HepG2 (cell line): ENCODE measurements around the gene EFNA3. TPM values are rescaled to one million over a fixed set of nuclear protein-coding genes. Genes with fewer than 3 reads are reported as not detected.

Source experiments
- BORCS8-MEF2B ChIP-seq: sonication (generic); formaldehyde crosslinking; IDR thresholded peaks from 2 replicates; pipeline ENCODE4 v1.8.0; 2022; ENCODE audit warnings: mild to moderate bottlenecking, missing genetic modification reagents
- BRCA1 ChIP-seq: sonication (generic); formaldehyde crosslinking; IDR thresholded peaks from 2 replicates; pipeline ENCODE4 v1.4.0; 2020; ENCODE audit warnings: missing genetic modification reagents
- CC2D1A ChIP-seq: sonication (generic); formaldehyde crosslinking; IDR thresholded peaks from 2 replicates; pipeline ENCODE4 v1.8.1; 2023; ENCODE audit warnings: mild to moderate bottlenecking, missing genetic modification reagents
- FOSL1 ChIP-seq: sonication (generic); formaldehyde crosslinking; IDR thresholded peaks from 2 replicates; pipeline ENCODE4 v1.9.0; 2021; ENCODE audit warnings: missing genetic modification reagents, borderline replicate concordance
- JARID2 ChIP-seq: sonication (generic); formaldehyde crosslinking; IDR thresholded peaks from 2 replicates; pipeline ENCODE4 v1.8.1; 2023; ENCODE audit warnings: missing genetic modification reagents, inconsistent platforms; ENCODE audit not compliant: insufficient replicate concordance
- MTF2 ChIP-seq: sonication (generic); formaldehyde crosslinking; IDR thresholded peaks from 2 replicates; pipeline ENCODE4 v1.5.0; 2020; ENCODE audit warnings: missing genetic modification reagents, borderline replicate concordance
- RARA ChIP-seq: IDR thresholded peaks from 2 replicates; pipeline ENCODE4 v1.6.1; 2016; ENCODE audit warnings: missing genetic modification reagents, missing compliant biosample characterization
- SAP130 ChIP-seq: IDR thresholded peaks from 2 replicates; pipeline ENCODE4 v1.6.1; 2016; ENCODE audit warnings: low read depth
- ZFP82 ChIP-seq: sonication (generic); formaldehyde crosslinking; IDR thresholded peaks from 2 replicates; pipeline ENCODE4 v1.5.1; 2020; ENCODE audit warnings: mild to moderate bottlenecking, missing genetic modification reagents, borderline replicate concordance
- ZFY ChIP-seq: sonication (generic); formaldehyde crosslinking; IDR thresholded peaks from 2 replicates; pipeline ENCODE4 v1.4.0; 2020; ENCODE audit warnings: missing genetic modification reagents
- ZNF24 ChIP-seq: fragments of 450-650 bp; IDR thresholded peaks from 2 replicates; pipeline ENCODE4 v1.6.1; 2017; ENCODE audit warnings: antibody characterized with exemption, mild to moderate bottlenecking
- ZNF446 ChIP-seq: sonication (generic); formaldehyde crosslinking; IDR thresholded peaks from 2 replicates; pipeline ENCODE4 v1.5.0; 2020; ENCODE audit warnings: mild to moderate bottlenecking, missing genetic modification reagents
- ZNF891 ChIP-seq: sonication (generic); formaldehyde crosslinking; IDR thresholded peaks from 2 replicates; pipeline ENCODE4 v1.5.0; 2020; ENCODE audit warnings: mild to moderate bottlenecking, missing genetic modification reagents
- polyA plus RNA-seq, 8 experiments: library from polyadenylated mRNA; depleted of rRNA in 3 of 8; stranded (reverse) in 7 of 8; unstranded in 1 of 8; fragments of >200 nt; fragmentation: Illumina TruSeq in 4 of 8; extraction: Trizol in 4 of 8; gene quantifications; 2 replicates each; pipeline versions ENCODE4 v1.2.1 to v1.2.3, GENCODE V29; 2011 to 2016; ENCODE audit warnings: low read depth in 4 of 8, missing spikeins in 1 of 8, mixed read lengths in 1 of 8; ENCODE audit not compliant: insufficient read depth in 1 of 8
- total RNA-seq, 5 experiments: library from RNA; depleted of rRNA; stranded (reverse); fragments of >200 nt; fragmentation: Illumina TruSeq; extraction: Trizol; gene quantifications; 2 replicates each; pipeline ENCODE4 v1.2.3, GENCODE V29; 2016; ENCODE audit warnings: low read depth in 1 of 5
- TF ChIP-seq, protein P1 (sequence below): sonication (generic); formaldehyde crosslinking; IDR thresholded peaks from 2 replicates; pipeline ENCODE4 v1.5.0; 2020; ENCODE audit warnings: mild to moderate bottlenecking, missing genetic modification reagents, borderline replicate concordance
- TF ChIP-seq, protein P2 (sequence below): sonication (generic); formaldehyde crosslinking; conservative IDR thresholded peaks from 2 replicates; pipeline ENCODE4 v1.4.0; 2020; ENCODE audit warnings: missing genetic modification reagents
- TF ChIP-seq, protein P3 (sequence below): sonication (generic); formaldehyde crosslinking; IDR thresholded peaks from 2 replicates; pipeline ENCODE4 v1.4.0; 2020; ENCODE audit warnings: mild to moderate bottlenecking, missing genetic modification reagents
- TF ChIP-seq, protein P4 (sequence below): sonication (generic); formaldehyde crosslinking; IDR thresholded peaks from 2 replicates; pipeline ENCODE4 v1.8.0; 2023; ENCODE audit warnings: mild to moderate bottlenecking, missing genetic modification reagents
- TF ChIP-seq, protein P5 (sequence below): sonication (generic); formaldehyde crosslinking; IDR thresholded peaks from 2 replicates; pipeline ENCODE4 v1.4.0; 2020; ENCODE audit warnings: missing genetic modification reagents

The EFNA3 gene
- total and polyA plus RNA-seq, 2 of the 13 experiments (the other 11 are each of a cell fraction or from before 2014, with no cell fraction given): 1.0 to 5.7 TPM

DNA sequence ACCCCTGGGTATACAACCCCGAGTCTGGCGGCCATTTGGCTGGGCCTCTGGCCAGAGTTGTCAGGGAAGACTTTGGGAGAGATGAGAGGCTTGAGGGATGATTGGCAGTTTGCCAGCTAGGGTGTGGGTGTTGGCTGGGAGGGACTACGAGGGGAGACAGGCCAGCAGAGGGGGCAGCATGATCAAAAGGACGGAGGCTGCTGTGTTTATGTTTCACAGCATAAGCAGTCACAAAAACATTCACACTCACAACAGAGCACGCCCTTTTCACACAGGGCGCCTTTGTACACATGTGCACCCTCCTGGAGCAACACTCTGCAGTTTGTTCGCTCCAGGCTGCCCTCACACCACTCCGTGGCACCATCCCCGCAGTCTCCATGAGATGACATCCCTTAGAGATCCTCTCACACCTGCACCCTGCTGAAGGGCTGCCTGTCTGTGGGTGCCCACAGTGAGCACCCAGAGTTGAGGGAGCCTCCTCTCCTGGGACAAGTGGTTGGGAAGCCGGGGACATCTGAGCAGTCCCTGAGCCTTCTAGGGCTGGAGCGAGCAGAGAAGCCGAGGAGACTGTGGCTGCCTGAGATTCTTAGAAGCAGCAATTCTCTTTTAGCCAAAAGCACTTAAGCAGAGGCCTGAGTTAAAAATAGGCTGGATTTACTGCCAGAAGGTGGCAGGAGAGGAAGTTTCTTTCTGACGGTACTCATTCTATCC, 15.4 kb downstream of the EFNA3 start (continued):
- TF ChIP-seq SAP130: peak; percentile 37; the same call in 1 of the 2 replicates
- TF ChIP-seq, protein P1, sequence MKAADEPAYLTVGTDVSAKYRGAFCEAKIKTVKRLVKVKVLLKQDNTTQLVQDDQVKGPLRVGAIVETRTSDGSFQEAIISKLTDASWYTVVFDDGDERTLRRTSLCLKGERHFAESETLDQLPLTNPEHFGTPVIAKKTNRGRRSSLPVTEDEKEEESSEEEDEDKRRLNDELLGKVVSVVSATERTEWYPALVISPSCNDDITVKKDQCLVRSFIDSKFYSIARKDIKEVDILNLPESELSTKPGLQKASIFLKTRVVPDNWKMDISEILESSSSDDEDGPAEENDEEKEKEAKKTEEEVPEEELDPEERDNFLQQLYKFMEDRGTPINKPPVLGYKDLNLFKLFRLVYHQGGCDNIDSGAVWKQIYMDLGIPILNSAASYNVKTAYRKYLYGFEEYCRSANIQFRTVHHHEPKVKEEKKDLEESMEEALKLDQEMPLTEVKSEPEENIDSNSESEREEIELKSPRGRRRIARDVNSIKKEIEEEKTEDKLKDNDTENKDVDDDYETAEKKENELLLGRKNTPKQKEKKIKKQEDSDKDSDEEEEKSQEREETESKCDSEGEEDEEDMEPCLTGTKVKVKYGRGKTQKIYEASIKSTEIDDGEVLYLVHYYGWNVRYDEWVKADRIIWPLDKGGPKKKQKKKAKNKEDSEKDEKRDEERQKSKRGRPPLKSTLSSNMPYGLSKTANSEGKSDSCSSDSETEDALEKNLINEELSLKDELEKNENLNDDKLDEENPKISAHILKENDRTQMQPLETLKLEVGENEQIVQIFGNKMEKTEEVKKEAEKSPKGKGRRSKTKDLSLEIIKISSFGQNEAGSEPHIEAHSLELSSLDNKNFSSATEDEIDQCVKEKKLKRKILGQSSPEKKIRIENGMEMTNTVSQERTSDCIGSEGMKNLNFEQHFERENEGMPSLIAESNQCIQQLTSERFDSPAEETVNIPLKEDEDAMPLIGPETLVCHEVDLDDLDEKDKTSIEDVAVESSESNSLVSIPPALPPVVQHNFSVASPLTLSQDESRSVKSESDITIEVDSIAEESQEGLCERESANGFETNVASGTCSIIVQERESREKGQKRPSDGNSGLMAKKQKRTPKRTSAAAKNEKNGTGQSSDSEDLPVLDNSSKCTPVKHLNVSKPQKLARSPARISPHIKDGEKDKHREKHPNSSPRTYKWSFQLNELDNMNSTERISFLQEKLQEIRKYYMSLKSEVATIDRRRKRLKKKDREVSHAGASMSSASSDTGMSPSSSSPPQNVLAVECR (CRISPR knock-in tag): 0 out of 2 replicates have a peak, but pooled peaks have one; percentile 31
- TF ChIP-seq, protein P2, sequence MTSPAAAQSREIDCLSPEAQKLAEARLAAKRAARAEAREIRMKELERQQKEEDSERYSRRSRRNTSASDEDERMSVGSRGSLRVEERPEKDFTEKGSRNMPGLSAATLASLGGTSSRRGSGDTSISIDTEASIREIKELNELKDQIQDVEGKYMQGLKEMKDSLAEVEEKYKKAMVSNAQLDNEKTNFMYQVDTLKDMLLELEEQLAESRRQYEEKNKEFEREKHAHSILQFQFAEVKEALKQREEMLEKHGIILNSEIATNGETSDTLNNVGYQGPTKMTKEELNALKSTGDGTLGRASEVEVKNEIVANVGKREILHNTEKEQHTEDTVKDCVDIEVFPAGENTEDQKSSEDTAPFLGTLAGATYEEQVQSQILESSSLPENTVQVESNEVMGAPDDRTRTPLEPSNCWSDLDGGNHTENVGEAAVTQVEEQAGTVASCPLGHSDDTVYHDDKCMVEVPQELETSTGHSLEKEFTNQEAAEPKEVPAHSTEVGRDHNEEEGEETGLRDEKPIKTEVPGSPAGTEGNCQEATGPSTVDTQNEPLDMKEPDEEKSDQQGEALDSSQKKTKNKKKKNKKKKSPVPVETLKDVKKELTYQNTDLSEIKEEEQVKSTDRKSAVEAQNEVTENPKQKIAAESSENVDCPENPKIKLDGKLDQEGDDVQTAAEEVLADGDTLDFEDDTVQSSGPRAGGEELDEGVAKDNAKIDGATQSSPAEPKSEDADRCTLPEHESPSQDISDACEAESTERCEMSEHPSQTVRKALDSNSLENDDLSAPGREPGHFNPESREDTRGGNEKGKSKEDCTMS (CRISPR knock-in tag): no peak
- TF ChIP-seq MTF2 (CRISPR knock-in tag): no peak
- no peak for TF ChIP-seq BORCS8-MEF2B (CRISPR knock-in tag)
- no peak for TF ChIP-seq CC2D1A (CRISPR knock-in tag)
- no peak for TF ChIP-seq ZNF24
- no peak for TF ChIP-seq ZFP82 (CRISPR knock-in tag)
- 0 out of 2 replicates have a peak, but pooled peaks have one; percentile 35 for TF ChIP-seq BRCA1 (CRISPR knock-in tag)
- TF ChIP-seq ZNF446 (CRISPR knock-in tag): peak; percentile 68; the same call in 1 of the 2 replicates
- TF ChIP-seq ZFY: 0 out of 2 replicates have a peak, but pooled peaks have one; percentile 28
- TF ChIP-seq, protein P3, sequence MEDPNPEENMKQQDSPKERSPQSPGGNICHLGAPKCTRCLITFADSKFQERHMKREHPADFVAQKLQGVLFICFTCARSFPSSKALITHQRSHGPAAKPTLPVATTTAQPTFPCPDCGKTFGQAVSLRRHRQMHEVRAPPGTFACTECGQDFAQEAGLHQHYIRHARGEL (CRISPR knock-in tag): no peak
- no peak for TF ChIP-seq FOSL1 (CRISPR knock-in tag)
- peak; percentile 47; the same call in 1 of the 2 replicates for TF ChIP-seq ZNF891
- TF ChIP-seq RARA: no peak
- TF ChIP-seq, protein P4, sequence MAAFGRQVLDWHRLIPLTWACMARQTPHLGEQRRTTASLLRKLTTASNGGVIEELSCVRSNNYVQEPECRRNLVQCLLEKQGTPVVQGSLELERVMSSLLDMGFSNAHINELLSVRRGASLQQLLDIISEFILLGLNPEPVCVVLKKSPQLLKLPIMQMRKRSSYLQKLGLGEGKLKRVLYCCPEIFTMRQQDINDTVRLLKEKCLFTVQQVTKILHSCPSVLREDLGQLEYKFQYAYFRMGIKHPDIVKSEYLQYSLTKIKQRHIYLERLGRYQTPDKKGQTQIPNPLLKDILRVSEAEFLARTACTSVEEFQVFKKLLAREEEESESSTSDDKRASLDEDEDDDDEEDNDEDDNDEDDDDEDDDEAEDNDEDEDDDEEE (CRISPR knock-in tag): peak; percentile 65; the same call in 1 of the 2 replicates
- TF ChIP-seq, protein P5, sequence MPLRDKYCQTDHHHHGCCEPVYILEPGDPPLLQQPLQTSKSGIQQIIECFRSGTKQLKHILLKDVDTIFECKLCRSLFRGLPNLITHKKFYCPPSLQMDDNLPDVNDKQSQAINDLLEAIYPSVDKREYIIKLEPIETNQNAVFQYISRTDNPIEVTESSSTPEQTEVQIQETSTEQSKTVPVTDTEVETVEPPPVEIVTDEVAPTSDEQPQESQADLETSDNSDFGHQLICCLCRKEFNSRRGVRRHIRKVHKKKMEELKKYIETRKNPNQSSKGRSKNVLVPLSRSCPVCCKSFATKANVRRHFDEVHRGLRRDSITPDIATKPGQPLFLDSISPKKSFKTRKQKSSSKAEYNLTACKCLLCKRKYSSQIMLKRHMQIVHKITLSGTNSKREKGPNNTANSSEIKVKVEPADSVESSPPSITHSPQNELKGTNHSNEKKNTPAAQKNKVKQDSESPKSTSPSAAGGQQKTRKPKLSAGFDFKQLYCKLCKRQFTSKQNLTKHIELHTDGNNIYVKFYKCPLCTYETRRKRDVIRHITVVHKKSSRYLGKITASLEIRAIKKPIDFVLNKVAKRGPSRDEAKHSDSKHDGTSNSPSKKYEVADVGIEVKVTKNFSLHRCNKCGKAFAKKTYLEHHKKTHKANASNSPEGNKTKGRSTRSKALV (CRISPR knock-in tag): 0 out of 2 replicates have a peak, but pooled peaks have one; percentile 52
- no peak for TF ChIP-seq JARID2 (CRISPR knock-in tag)
